DLD1 (cell line): ENCODE results near the gene LMF1.
"Not testable (repeated sequence)": the region's sequence is repeated elsewhere in the genome, so short reads cannot be mapped to it uniquely, and the experiment has no call there.

Experiments
- in situ Hi-C: cut with HindIII; loops from 2 replicates; pipeline ENCODE4 v1.10.0; 2017; ENCODE audit warnings: low sequenced_read_pairs

LMF1 gene

GRCh38 chr16:887846-888245, 82.9 kb downstream of the LMF1 start:
- in situ Hi-C loops: no loop called here

GRCh38 chr16:886802-887731, 83.7 kb downstream of the LMF1 start:
- in situ Hi-C loops: no loop called here

GRCh38 chr16:886084-886543, 84.7 kb downstream of the LMF1 start:
- in situ Hi-C loops: no loop called here

- in situ Hi-C loops: no loop called here
Observed at GRCh38 chr16:885391-885790, 85.4 kb downstream of the LMF1 start.

- in situ Hi-C loops: no loop called here
Observed at GRCh38 chr16:884232-884631, 86.6 kb downstream of the LMF1 start.

GRCh38 chr16:883781-884180, 87.0 kb downstream of the LMF1 start:
- in situ Hi-C loops: no loop called here

- in situ Hi-C loops: no loop called here
Observed at GRCh38 chr16:883340-883739, 87.4 kb downstream of the LMF1 start.

GRCh38 chr16:882671-883070, 88.1 kb downstream of the LMF1 start:
- in situ Hi-C loops: not testable (repeated sequence)

- in situ Hi-C loops: no loop called here
Observed at GRCh38 chr16:882256-882655, 88.5 kb downstream of the LMF1 start.

- in situ Hi-C loops: no loop called here
Observed at GRCh38 chr16:881219-882097, 89.3 kb downstream of the LMF1 start.

GRCh38 chr16:880471-881171, 90.2 kb downstream of the LMF1 start:
- in situ Hi-C loops: no loop called here

- in situ Hi-C loops: no loop called here
Observed at GRCh38 chr16:879986-880385, 90.8 kb downstream of the LMF1 start.

GRCh38 chr16:879461-879861, 91.3 kb downstream of the LMF1 start:
- in situ Hi-C loops: no loop called here

GRCh38 chr16:878886-879285, 91.9 kb downstream of the LMF1 start:
- in situ Hi-C loops: no loop called here

GRCh38 chr16:878072-878784, 92.6 kb downstream of the LMF1 start:
- in situ Hi-C loops: no loop called here

GRCh38 chr16:877242-878071, 93.3 kb downstream of the LMF1 start:
- in situ Hi-C loops: no loop called here

GRCh38 chr16:876523-877241, 94.1 kb downstream of the LMF1 start:
- in situ Hi-C loops: no loop called here

- in situ Hi-C loops: no loop called here
Observed at GRCh38 chr16:876041-876335, 94.8 kb downstream of the LMF1 start.
